ENCODE data around the gene GUCA1A.

The GUCA1A gene

DNA sequence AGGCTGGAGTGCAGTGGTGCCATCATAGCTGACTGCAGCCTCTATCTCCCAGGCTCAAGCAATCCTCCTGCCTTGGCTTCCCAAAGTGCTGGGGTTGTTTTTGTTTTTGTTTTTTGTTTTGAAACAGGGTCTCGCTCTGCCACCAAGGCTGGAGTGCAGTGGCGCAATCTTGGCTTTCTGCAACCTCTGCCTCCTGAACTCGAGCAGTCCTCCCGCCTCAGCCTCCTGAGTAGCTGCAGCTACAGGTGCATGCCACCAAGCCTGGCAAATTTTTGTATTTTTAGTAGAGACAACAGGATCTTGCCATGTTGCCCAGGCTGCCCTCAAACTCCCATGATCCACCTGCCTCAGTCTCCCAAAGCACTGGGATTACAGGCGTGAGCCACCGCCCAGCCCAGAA is 35.0 kb upstream of the GUCA1A start:
- Histone ChIP-seq H4K20me1 (ENCODE audit: low read depth, low read length) (no peaks in the 10 kb centered on the region), H2AFZ (ENCODE audit: low read depth, low read length, severe bottlenecking) (no peak overlapping the region), H3K9ac (ENCODE audit: low read length) (no peak overlapping the region), H3K27me3 (ENCODE audit: low read length) (no peaks in the 10 kb centered on the region), H3K4me3 (ENCODE audit: insufficient read depth, low read length, poor library complexity, severe bottlenecking) (no peak overlapping the region), H3K79me2 (ENCODE audit: insufficient read depth, low read length) (no peaks in the 10 kb centered on the region), H3K9me3 (ENCODE audit: insufficient read depth, low read length) (no peaks in the 10 kb centered on the region), H3F3A (ENCODE audit: insufficient read depth) (no peaks in the 10 kb centered on the region), H3K9me2 (replicated peaks; ENCODE audit: insufficient read depth, low read length) (no peaks in the 10 kb centered on the region), H3K36me3 (ENCODE audit: low read length) (no peaks in the 10 kb centered on the region), H3K27ac (ENCODE audit: low read depth, low read length) (no peak overlapping the region), H3K4me2 (ENCODE audit: low read depth, low read length, poor library complexity, severe bottlenecking) (no peak overlapping the region)
- TF ChIP-seq EZH2phosphoT487 (conservative IDR thresholded peaks at IDR 0.05; ENCODE audit: low read length) (no peak), CTCF (IDR thresholded peaks at IDR 0.05; ENCODE audit: insufficient read depth, low read length, poor library complexity, severe bottlenecking) (no peak)

DNA sequence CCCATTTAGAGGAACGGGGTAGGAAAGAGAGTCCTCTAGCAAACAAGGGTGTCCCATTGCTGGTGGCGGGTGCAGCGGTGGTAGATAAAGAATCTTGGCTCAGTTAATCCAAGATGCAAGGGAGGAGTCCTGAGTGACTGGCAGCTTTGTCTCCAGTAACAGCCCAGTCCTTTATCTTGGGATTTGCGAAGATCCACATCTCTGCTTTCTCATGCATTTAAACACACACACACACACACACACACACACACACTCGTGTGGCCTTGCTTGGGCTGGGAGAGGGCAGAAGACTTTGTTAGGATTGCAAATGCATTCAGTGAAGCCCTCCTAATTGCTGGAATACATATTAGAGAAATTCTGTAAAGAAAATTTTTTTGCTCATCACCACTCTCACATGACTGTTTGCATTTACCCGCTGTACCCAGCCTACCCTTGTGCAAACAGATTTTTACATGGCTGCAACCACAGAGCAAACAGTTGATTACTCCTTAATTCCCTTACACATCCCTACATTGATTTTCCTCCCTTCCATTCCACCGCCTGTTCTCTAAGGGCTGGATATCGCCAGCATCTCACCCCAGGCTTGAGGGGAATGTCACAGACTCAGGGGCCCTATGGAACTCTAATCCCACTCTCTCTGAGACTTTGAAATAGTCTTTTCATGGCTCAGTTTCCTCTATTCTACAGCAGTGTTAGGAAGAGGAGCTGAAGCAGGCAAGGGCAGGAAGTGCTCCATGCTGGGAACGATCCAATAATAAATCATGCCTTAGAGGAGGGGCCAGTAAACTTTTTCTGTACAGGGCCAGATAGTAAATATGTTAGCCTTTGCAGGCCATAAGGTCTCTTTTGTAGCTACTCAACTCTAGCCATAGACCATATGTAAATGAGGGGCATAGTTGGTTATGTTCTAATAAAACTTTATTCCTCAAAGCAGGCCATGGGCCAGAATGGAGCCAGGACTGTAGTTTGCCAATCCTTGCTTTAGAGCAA is 34.2 kb upstream of the GUCA1A start:
- no peak for TF ChIP-seq EZH2phosphoT487 (conservative IDR thresholded peaks at IDR 0.05; ENCODE audit: low read length)
- no peak for TF ChIP-seq CTCF (IDR thresholded peaks at IDR 0.05; ENCODE audit: insufficient read depth, low read length, poor library complexity, severe bottlenecking)
- no peaks in the 10 kb centered on the region for H3K36me3 ChIP-seq (ENCODE audit: low read length)
- H4K20me1 ChIP-seq (ENCODE audit: low read depth, low read length) = no peaks in the 10 kb centered on the region
- no peak overlapping the region for H3K27ac ChIP-seq (ENCODE audit: low read depth, low read length)
- no peaks in the 10 kb centered on the region for H3K79me2 ChIP-seq (ENCODE audit: insufficient read depth, low read length)
- H3K9ac ChIP-seq (ENCODE audit: low read length) = no peak overlapping the region
- no peak overlapping the region for H3K4me2 ChIP-seq (ENCODE audit: low read depth, low read length, poor library complexity, severe bottlenecking)
- no peaks in the 10 kb centered on the region for H3F3A ChIP-seq (ENCODE audit: insufficient read depth)
- no peaks in the 10 kb centered on the region for H3K27me3 ChIP-seq (ENCODE audit: low read length)
- H3K9me3 ChIP-seq (ENCODE audit: insufficient read depth, low read length) = no peaks in the 10 kb centered on the region
- H3K9me2 ChIP-seq (replicated peaks; ENCODE audit: insufficient read depth, low read length) = no peaks in the 10 kb centered on the region
- no peak overlapping the region for H3K4me3 ChIP-seq (ENCODE audit: insufficient read depth, low read length, poor library complexity, severe bottlenecking)
- no peak overlapping the region for H2AFZ ChIP-seq (ENCODE audit: low read depth, low read length, severe bottlenecking)

DNA sequence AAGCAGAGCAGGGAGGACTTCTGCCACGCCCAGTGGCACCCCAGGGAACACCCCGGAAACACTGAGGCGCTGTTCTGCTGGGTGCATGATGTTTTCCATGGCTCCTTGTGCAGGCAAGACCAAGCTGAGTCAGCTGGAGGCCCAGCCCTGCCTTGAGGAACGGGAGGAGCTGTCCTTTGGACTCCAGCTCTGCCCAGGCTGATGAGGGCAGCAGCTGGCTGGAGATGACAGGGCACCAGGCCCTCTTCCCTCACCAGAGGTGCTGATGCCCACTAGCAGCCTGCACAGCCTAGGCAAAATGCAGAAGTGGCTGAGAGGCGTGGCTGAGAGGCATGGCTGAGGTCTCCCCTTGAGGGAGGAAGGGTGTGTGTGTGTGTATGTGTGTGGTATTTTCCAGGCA is 33.1 kb upstream of the GUCA1A start:
- TF ChIP-seq EZH2phosphoT487 (conservative IDR thresholded peaks at IDR 0.05; ENCODE audit: low read length) = no peak
- TF ChIP-seq CTCF (IDR thresholded peaks at IDR 0.05; ENCODE audit: insufficient read depth, low read length, poor library complexity, severe bottlenecking) = no peak
- Histone ChIP-seq H4K20me1 (ENCODE audit: low read depth, low read length) (no peaks in the 10 kb centered on the region), H3K27ac (ENCODE audit: low read depth, low read length) (no peak overlapping the region), H3K9ac (ENCODE audit: low read length) (no peak overlapping the region), H3K36me3 (ENCODE audit: low read length) (no peaks in the 10 kb centered on the region), H3K79me2 (ENCODE audit: insufficient read depth, low read length) (no peaks in the 10 kb centered on the region), H3K9me3 (ENCODE audit: insufficient read depth, low read length) (no peaks in the 10 kb centered on the region), H3F3A (ENCODE audit: insufficient read depth) (no peaks in the 10 kb centered on the region), H3K4me3 (ENCODE audit: insufficient read depth, low read length, poor library complexity, severe bottlenecking) (no peak overlapping the region), H3K4me2 (ENCODE audit: low read depth, low read length, poor library complexity, severe bottlenecking) (no peak overlapping the region), H3K27me3 (ENCODE audit: low read length) (no peaks in the 10 kb centered on the region), H3K9me2 (replicated peaks; ENCODE audit: insufficient read depth, low read length) (no peaks in the 10 kb centered on the region), H2AFZ (ENCODE audit: low read depth, low read length, severe bottlenecking) (no peak overlapping the region)

Data from SU-DHL-6 (cell line).